Fibroblast of mammary gland (primary cell): Measurements from ENCODE around the gene ABCA9.

ENCODE experiments used
- DNase-seq: peaks from one replicate; pipeline ENCODE4 v3.0.0-alpha.2; 2010; ENCODE audit warnings: low read depth
- H3K4me3 ChIP-seq: 2 replicates; pipeline ENCODE4 v1.5.1; 2011; ENCODE audit warnings: low read depth, mild to moderate bottlenecking, low read length, moderate library complexity; ENCODE audit not compliant: control insufficient read depth
- TF ChIP-seq, protein P1 (sequence below): conservative IDR thresholded peaks from 2 replicates; pipeline ENCODE4 v1.5.1; 2011; ENCODE audit warnings: low read depth, low read length, inconsistent platforms; ENCODE audit not compliant: control insufficient read depth, insufficient read depth

Gene ABCA9, protein sequence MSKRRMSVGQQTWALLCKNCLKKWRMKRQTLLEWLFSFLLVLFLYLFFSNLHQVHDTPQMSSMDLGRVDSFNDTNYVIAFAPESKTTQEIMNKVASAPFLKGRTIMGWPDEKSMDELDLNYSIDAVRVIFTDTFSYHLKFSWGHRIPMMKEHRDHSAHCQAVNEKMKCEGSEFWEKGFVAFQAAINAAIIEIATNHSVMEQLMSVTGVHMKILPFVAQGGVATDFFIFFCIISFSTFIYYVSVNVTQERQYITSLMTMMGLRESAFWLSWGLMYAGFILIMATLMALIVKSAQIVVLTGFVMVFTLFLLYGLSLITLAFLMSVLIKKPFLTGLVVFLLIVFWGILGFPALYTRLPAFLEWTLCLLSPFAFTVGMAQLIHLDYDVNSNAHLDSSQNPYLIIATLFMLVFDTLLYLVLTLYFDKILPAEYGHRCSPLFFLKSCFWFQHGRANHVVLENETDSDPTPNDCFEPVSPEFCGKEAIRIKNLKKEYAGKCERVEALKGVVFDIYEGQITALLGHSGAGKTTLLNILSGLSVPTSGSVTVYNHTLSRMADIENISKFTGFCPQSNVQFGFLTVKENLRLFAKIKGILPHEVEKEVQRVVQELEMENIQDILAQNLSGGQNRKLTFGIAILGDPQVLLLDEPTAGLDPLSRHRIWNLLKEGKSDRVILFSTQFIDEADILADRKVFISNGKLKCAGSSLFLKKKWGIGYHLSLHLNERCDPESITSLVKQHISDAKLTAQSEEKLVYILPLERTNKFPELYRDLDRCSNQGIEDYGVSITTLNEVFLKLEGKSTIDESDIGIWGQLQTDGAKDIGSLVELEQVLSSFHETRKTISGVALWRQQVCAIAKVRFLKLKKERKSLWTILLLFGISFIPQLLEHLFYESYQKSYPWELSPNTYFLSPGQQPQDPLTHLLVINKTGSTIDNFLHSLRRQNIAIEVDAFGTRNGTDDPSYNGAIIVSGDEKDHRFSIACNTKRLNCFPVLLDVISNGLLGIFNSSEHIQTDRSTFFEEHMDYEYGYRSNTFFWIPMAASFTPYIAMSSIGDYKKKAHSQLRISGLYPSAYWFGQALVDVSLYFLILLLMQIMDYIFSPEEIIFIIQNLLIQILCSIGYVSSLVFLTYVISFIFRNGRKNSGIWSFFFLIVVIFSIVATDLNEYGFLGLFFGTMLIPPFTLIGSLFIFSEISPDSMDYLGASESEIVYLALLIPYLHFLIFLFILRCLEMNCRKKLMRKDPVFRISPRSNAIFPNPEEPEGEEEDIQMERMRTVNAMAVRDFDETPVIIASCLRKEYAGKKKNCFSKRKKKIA (N-terminal part only)

DNA sequence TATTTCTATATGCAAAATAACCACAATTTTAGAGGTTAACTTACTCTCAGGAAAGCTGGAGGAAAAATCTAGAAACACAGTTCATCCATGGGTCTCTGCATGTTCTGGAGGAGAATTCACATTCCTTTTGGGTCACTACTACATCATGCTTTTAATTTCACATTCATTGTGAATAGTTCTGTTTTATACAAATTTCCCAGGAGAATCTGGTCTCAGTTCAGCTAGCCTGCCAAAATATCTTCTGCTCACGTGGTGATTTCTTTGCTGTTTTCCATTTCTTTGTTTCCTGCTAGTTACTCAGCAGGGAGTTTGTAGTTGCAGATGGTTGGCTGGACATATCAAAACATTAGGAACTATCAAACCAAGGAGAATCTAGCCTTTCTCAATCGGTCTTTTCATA is at the start of gene ABCA9:
ABCA9 (minus strand) TSS at position 106 of the 400 bp plus-strand sequence. CDS start 9,801 bp downstream, outside the sequence.
- TF ChIP-seq, protein P1, sequence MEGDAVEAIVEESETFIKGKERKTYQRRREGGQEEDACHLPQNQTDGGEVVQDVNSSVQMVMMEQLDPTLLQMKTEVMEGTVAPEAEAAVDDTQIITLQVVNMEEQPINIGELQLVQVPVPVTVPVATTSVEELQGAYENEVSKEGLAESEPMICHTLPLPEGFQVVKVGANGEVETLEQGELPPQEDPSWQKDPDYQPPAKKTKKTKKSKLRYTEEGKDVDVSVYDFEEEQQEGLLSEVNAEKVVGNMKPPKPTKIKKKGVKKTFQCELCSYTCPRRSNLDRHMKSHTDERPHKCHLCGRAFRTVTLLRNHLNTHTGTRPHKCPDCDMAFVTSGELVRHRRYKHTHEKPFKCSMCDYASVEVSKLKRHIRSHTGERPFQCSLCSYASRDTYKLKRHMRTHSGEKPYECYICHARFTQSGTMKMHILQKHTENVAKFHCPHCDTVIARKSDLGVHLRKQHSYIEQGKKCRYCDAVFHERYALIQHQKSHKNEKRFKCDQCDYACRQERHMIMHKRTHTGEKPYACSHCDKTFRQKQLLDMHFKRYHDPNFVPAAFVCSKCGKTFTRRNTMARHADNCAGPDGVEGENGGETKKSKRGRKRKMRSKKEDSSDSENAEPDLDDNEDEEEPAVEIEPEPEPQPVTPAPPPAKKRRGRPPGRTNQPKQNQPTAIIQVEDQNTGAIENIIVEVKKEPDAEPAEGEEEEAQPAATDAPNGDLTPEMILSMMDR: no peak
- peak within 1 kb of the TSS; percentile 24 for H3K4me3 ChIP-seq
- peak; percentile 95 for DNase-seq

DNA sequence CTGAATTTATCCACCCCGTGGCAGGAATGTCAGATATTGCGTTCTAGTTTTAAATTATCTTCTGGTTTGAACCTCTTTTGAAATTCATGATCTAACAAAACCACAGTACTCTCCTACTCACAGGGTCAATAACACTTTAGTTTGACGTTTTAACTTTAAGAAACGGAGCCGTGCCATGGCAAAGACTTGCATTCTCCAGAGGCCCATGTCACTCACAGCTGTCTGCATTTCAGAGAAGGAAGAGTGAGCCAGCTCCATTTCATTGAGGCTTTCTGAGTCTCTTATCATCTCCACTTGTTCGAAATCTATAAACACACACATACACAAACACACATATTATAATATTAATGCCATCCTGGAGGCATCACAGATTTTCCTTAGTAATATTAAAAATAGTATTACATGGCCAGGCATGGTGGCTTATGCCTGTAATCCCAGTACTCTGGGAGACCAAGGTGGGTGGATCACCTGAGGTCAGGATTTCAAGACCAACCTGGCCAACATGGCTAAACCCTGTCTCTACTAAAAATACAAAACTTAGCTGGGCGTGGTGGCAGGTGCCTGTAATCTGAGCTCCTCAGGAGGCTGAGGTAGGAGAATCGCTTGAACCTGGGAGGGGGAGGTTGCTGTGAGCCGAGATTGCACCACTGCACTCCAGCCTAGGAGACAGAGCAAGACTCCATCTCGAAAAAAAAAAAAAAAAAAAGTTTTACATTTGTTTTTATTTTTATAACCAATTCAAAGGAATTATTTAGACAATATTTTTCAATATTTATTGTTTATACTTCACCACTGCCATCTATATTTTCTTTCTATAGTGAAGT is 45.4 kb upstream of the ABCA9 start:
- no peak overlapping the region for H3K4me3 ChIP-seq

DNA sequence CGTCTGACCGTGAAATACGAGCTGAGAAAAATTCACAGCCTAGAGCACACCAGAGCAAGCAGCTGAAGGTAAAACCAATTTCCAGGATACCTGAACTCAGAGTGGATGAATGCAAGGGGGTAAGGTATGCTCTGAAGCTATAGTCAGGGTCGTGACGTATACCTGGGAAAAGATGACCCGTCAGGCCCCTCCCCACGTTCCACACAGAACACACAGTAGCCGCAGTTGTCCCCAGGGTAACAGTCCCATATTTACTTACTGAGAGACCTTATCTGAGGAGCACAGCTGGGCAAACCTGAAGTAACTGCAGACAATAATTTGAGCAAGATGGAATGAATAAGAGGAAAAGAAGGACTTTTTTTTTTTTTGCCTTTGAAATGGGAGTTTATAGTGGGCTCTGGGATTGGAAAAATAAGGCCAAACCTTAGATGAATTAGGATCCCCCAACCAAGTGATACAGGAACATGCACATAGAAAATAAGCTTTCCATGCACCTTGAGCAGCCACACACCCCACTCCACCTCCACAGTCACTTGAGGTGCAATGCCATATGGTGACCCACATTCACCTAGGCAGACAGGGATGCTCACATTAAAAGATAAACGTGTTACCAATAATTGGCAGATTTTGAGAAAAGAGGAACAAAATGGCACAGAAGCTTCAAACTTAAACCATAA is 43.0 kb upstream of the ABCA9 start:
- no peak overlapping the region for H3K4me3 ChIP-seq

More for the DNA sequence above, 45.4 kb upstream of the ABCA9 start:
- no peak for DNase-seq
- TF ChIP-seq, protein P1: no peak

DNA sequence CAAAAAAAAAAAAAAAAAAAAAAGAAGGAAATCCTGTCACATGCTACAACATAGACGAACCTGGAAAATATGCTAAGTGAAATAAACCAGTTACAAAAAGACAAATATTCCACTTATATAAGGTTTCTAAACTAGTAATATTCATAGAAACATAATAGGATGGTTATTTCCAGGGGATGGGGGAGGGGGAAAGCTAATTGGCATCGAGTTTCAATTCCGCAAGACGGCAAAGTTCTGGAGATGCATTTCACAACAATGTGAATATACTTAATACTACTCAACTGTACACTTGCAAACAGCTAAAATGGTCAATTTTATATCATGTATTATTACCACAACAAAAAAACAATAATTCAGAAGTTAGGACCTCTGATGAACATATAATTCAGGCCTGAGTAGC is 37.9 kb upstream of the ABCA9 start:
- H3K4me3 ChIP-seq: no peak overlapping the region
- TF ChIP-seq, protein P1: no peak
- DNase-seq: no peak

More for the DNA sequence above, 43.0 kb upstream of the ABCA9 start:
- no peak for DNase-seq
- TF ChIP-seq, protein P1: no peak

DNA sequence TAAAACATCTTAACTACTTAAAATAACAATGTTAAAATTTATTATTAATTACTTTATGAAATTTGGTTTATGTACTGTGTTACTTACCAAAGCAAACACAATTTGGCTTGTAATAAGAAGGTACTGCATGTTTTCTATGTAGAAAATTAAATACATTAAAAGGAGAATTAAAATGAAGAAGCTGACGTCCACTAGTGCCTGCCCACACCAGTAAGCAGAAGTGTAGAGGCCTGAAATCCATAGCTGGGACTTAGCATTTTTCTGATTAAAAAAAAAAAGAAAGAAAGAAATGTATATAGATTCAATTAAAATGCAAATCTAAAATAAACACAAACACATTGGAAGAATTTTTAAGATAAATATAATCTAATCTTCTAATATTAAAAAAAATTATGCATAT is 35.8 kb upstream of the ABCA9 start:
- no peak for DNase-seq
- no peak overlapping the region for H3K4me3 ChIP-seq
- TF ChIP-seq, protein P1: no peak
